Kidney (tissue), 14 donors: Measurements from ENCODE around the gene SORT1. TPM values are rescaled to one million over a fixed set of nuclear protein-coding genes. Genes with fewer than 3 reads are reported as not detected.

Source experiments
- DNase-seq, 5 donors: peaks; one replicate each; pipeline ENCODE4 v3.0.0-alpha.2; 2013 to 2020
- FAIRE-seq: peaks from 2 replicates; lab custom pipeline; 2012; peaks lifted over from hg19 to GRCh38; lab: Jason Lieb, UNC
- H3K27ac ChIP-seq, 2 donors: one replicate each; pipeline ENCODE4 v1.7.0; 2013; ENCODE audit warnings: low read depth in 2 of 2, low read length in 2 of 2, inconsistent platforms in 1 of 2
- H3K27me3 ChIP-seq: one replicate; pipeline ENCODE4 v1.7.1; 2013; ENCODE audit warnings: low read length, inconsistent platforms; ENCODE audit not compliant: control insufficient read depth, insufficient read depth
- H3K36me3 ChIP-seq, 3 donors: one replicate each; pipeline versions ENCODE4 v1.7.0 to v1.7.1; 2013; ENCODE audit warnings: low read length in 3 of 3, control low read depth in 1 of 3, inconsistent platforms in 1 of 3; ENCODE audit not compliant: insufficient read depth in 3 of 3, control insufficient read depth in 2 of 3
- H3K4me1 ChIP-seq, 3 donors: one replicate each; pipeline versions ENCODE4 v1.7.0 to v1.7.1; 2013; ENCODE audit warnings: low read length in 3 of 3, inconsistent platforms in 1 of 3, low read depth in 1 of 3; ENCODE audit not compliant: control insufficient read depth in 2 of 3, insufficient read depth in 2 of 3
- H3K4me3 ChIP-seq, 3 donors: one replicate each; pipeline versions ENCODE4 v1.7.0 to v1.8.1; 2013; ENCODE audit warnings: low read length in 3 of 3, control low read depth in 1 of 3, inconsistent platforms in 1 of 3
- H3K9ac ChIP-seq, 3 donors: one replicate each; pipeline versions ENCODE4 v1.7.0 to v1.7.1; 2013; ENCODE audit warnings: low read length in 3 of 3, control low read depth in 1 of 3, inconsistent platforms in 1 of 3
- H3K9me3 ChIP-seq, 3 donors: one replicate each; pipeline versions ENCODE4 v1.7.0 to v1.7.1; 2013; ENCODE audit warnings: low read length in 3 of 3, control low read depth in 1 of 3, inconsistent platforms in 1 of 3; ENCODE audit not compliant: control insufficient read depth in 2 of 3, insufficient read depth in 1 of 3
- CTCF ChIP-seq: IDR thresholded peaks from 3 replicates; pipeline ENCODE4 v1.5.1; 2012; ENCODE audit warnings: mild to moderate bottlenecking, moderate library complexity, borderline replicate concordance; ENCODE audit not compliant: insufficient read depth; ENCODE audit errors: extremely low read depth
- intact Hi-C: fragments of 100-400 bp; cut with DNase I; formaldehyde crosslinking; loops from one replicate; pipeline ENCODE4 v1.11.1; 2022
- polyA plus RNA-seq: library from polyadenylated mRNA; stranded (reverse); fragments of 350-450 nt; fragmentation: Illumina TruSeq; extraction: RNeasy Lipid Tissue Mini Kit (QIAGEN cat#74804); gene quantifications from one replicate; pipeline ENCODE4 v1.2.3, GENCODE V29; 2014; ENCODE audit warnings: low read depth, low replicate concordance; ENCODE audit not compliant: insufficient read depth
- total RNA-seq: library from RNA; stranded (reverse); fragmentation: NEBNext Ultra II Directional; extraction: Animal tissue kit (Norgen Biotek cat#: 25700); gene quantifications from one replicate; pipeline ENCODE4 v1.2.1, GENCODE V29; 2021
- donor health status: control.
- donor health status: control.
- donor health status: control.
- donor health status: control.
- donor health status: control.
- donor health status: DM: yes; HTN: yes; CAD: no.
- donor health status: Normal renal cell carcinoma (clear cell type).

The SORT1 gene
- total and polyA plus RNA-seq, 2 donors from 2014 or later = 33.5 to 169 TPM

DNA sequence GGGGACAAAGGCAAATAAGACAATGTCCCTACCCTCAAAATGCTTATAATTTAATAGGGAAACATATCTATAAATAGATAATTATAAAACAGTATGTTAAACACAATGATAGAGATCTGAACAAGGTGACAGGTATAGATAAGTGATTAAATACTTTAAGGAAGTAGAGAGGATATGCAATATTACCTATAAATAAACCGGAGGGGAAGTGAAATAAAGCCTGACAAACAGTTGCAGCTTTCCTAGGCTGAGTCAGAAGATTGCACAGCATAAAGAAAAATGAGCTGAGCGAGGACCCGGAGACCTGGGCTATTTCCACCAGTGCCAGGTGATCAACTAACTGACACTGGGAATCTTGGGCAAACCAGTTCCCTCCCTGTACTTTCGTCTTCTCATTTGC is 103.2 kb downstream of the SORT1 start:
- intact Hi-C loops = no loop called here
- peaks cover 0 to 8% (median 0%) of the 10 kb centered on the region in 3 donors for H3K4me1 ChIP-seq
- no peak for DNase-seq
- H3K27me3 ChIP-seq = no peaks in the 10 kb centered on the region
- H3K36me3 ChIP-seq = no peaks in the 10 kb centered on the region
- H3K4me3 ChIP-seq = no peak overlapping the region
- no peaks in the 10 kb centered on the region for H3K9me3 ChIP-seq
- H3K9ac ChIP-seq = no peak overlapping the region
- H3K27ac ChIP-seq = no peak overlapping the region
- TF ChIP-seq CTCF = no peak
- no peak for FAIRE-seq

DNA sequence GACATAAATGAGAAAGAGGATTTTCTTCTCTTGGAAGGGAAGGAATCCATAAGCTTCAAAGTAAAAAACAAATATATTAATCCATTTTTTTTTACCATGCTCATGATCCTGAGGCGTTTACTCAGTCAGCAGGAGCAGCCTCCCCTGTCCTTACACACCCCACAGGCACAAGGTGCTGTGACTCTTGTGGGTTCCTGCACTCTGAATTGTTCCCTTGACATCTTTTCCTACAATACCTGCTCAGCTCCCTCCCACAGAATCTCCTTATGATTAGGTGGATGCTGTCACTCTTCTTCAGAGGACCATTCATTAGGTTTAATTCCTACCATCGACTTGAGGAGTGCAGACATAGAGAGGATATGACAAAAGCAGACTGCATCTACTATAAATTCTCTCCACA is 104.7 kb downstream of the SORT1 start:
- no peak overlapping the region for H3K9ac ChIP-seq
- H3K27me3 ChIP-seq = no peaks in the 10 kb centered on the region
- H3K36me3 ChIP-seq = no peaks in the 10 kb centered on the region
- H3K4me1 ChIP-seq = no peaks in the 10 kb centered on the region
- FAIRE-seq = no peak
- H3K9me3 ChIP-seq = no peaks in the 10 kb centered on the region
- DNase-seq = no peak
- no peak overlapping the region for H3K4me3 ChIP-seq
- H3K27ac ChIP-seq = no peak overlapping the region
- no peak for TF ChIP-seq CTCF
- intact Hi-C loops = no loop called here

- Histone ChIP-seq H3K36me3 (no peaks in the 10 kb centered on the region), H3K27ac (no peak overlapping the region), H3K9me3 (no peaks in the 10 kb centered on the region), H3K9ac (no peak overlapping the region), H3K27me3 (no peaks in the 10 kb centered on the region), H3K4me3 (no peak overlapping the region), H3K4me1 (no peaks in the 10 kb centered on the region)
- no peak for DNase-seq
- intact Hi-C loops = no loop called here
- no peak for FAIRE-seq
- TF ChIP-seq CTCF = no peak
Observed at GRCh38 chr1:109292364-109292763, 105.4 kb downstream of the SORT1 start.

DNA sequence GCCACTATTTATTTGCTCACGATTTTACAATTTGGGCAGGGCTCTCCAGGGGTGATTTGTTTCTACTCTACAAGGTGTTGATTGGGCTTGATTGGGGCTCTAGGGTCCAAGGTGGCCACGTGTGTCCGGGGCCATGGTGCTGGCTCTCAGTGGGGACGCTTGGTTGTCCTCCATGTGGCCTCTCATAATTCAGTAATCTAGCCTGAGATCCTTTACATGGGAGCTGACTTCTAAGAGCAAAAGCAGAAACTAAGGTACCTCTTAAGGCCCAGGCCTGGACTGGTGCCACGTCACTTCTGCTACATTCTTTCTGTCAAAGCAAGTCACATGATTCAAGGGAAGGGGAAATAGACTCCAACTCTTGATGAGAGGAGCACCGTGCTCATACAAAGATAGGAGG is 106.7 kb downstream of the SORT1 start:
- H3K9ac ChIP-seq = no peak overlapping the region
- no peak for FAIRE-seq
- DNase-seq = no peak
- no peak overlapping the region for H3K4me3 ChIP-seq
- intact Hi-C loops = no loop called here
- H3K4me1 ChIP-seq = no peaks in the 10 kb centered on the region
- no peaks in the 10 kb centered on the region for H3K36me3 ChIP-seq
- no peak for TF ChIP-seq CTCF
- H3K27ac ChIP-seq = no peak overlapping the region
- H3K27me3 ChIP-seq = no peaks in the 10 kb centered on the region
- H3K9me3 ChIP-seq = no peaks in the 10 kb centered on the region
